ENCODE results near the gene CD8B. TPM values are rescaled to one million over a fixed set of nuclear protein-coding genes. Genes with fewer than 3 reads are reported as not detected.

Gene CD8B
- total RNA-seq, 1 donor from 2014 or later = not detected

DNA sequence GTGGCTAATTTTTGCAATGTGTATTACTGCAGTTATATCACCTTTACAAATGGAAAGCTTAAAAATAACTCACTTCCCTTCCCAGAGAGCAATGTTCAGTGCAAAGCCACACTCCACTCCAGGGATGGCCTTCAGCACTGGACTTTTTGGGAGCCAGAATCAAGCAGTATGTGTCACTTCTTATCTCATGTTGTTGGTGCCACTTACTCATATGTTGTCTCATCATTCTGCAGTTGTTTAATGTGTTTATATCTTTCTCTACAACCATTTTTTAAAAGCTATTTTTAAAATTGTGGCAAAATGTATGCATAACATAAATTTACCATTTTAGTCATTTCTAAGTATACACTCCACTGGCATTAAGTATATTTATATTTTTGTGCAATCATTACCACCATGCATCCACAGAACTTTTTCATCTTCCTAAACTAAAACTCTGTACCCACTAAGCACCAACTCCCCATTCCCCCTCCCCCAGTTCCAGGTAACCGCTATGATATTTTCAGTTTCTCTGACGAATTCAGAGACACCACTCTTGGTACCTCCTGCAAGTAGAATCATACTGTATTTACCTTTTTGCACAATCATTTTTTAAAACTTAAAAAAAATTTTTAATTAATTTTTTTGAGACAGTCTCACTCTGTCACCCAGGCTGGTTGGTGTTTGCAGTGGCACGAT is 38.9 kb downstream of the CD8B start:
- Histone ChIP-seq H3K27me3 (ENCODE audit: insufficient read depth, low read length) (peaks cover 5% of the 10 kb centered on the region), H3K79me2 (ENCODE audit: insufficient read depth, low read length) (no peaks in the 10 kb centered on the region), H3K9me3 (ENCODE audit: insufficient read depth, low read depth, low read length) (no peaks in the 10 kb centered on the region), H2AFZ (ENCODE audit: low read depth, low read length) (no peak overlapping the region), H3K4me1 (ENCODE audit: insufficient read depth, low read length) (no peaks in the 10 kb centered on the region), H3K9ac (ENCODE audit: low read length) (no peak overlapping the region), H3K4me3 (ENCODE audit: insufficient read depth, low read depth, low read length) (no peak overlapping the region), H3K36me3 (ENCODE audit: insufficient read depth, low read length) (no peaks in the 10 kb centered on the region), H3K27ac (ENCODE audit: low read depth, low read length) (no peak overlapping the region), H4K20me1 (ENCODE audit: insufficient read depth, low read length) (no peaks in the 10 kb centered on the region), H3K4me2 (ENCODE audit: low read length) (no peak overlapping the region)
- FAIRE-seq (no peak), DNase-seq (ENCODE audit: low read depth) (no peak)
- no peak for TF ChIP-seq EZH2 (IDR thresholded peaks at IDR 0.05; ENCODE audit: insufficient read depth, low read length)
- TF ChIP-seq, protein P1, sequence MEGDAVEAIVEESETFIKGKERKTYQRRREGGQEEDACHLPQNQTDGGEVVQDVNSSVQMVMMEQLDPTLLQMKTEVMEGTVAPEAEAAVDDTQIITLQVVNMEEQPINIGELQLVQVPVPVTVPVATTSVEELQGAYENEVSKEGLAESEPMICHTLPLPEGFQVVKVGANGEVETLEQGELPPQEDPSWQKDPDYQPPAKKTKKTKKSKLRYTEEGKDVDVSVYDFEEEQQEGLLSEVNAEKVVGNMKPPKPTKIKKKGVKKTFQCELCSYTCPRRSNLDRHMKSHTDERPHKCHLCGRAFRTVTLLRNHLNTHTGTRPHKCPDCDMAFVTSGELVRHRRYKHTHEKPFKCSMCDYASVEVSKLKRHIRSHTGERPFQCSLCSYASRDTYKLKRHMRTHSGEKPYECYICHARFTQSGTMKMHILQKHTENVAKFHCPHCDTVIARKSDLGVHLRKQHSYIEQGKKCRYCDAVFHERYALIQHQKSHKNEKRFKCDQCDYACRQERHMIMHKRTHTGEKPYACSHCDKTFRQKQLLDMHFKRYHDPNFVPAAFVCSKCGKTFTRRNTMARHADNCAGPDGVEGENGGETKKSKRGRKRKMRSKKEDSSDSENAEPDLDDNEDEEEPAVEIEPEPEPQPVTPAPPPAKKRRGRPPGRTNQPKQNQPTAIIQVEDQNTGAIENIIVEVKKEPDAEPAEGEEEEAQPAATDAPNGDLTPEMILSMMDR (IDR thresholded peaks at IDR 0.05; ENCODE audit: insufficient read depth, low read depth, low read length) = no peak
- Mint-ChIP-seq H3K27me3 (ENCODE audit: low read depth, unreplicated experiment) (peaks cover 4% of the 10 kb centered on the region), H3K9me3 (ENCODE audit: unreplicated experiment) (peaks cover 4% of the 10 kb centered on the region), H3K4me3 (ENCODE audit: unreplicated experiment) (no peak overlapping the region), H3K27ac (ENCODE audit: unreplicated experiment) (no peak overlapping the region), H3K4me1 (ENCODE audit: low read depth, unreplicated experiment) (no peaks in the 10 kb centered on the region), H3K36me3 (ENCODE audit: low read depth, unreplicated experiment) (peaks cover 1% of the 10 kb centered on the region)

DNA sequence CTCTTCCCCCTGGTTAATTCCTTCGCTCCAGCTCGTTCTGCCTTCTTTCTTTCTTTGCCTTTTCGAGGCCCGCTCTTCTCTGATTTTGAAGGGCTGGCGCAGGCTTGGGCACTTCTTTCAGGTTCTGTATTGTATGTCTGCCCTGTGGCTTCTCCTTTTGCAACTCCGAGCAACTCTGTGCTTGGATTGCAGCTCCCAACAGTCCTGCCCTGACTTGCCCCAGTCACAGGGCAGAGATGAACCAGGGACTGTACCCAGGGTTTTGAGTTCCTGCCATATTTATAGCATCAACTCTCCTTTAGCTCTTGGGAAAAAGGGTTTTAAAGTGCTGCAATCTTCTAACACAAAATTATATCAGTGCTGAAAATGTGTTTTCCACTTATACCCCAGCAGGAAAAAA is 39.8 kb downstream of the CD8B start:
- TF ChIP-seq, protein P1 (IDR thresholded peaks at IDR 0.05; ENCODE audit: insufficient read depth, low read depth, low read length) = no peak
- TF ChIP-seq EZH2 (IDR thresholded peaks at IDR 0.05; ENCODE audit: insufficient read depth, low read length) = no peak
- peaks cover 5% of the 10 kb centered on the region for H3K27me3 ChIP-seq (ENCODE audit: insufficient read depth, low read length)
- H3K27ac ChIP-seq (ENCODE audit: low read depth, low read length) = no peak overlapping the region
- peaks cover 1% of the 10 kb centered on the region for H3K36me3 Mint-ChIP-seq (ENCODE audit: low read depth, unreplicated experiment)
- no peak overlapping the region for H3K4me3 Mint-ChIP-seq (ENCODE audit: unreplicated experiment)
- H3K4me1 ChIP-seq (ENCODE audit: insufficient read depth, low read length) = no peaks in the 10 kb centered on the region
- H3K9ac ChIP-seq (ENCODE audit: low read length) = no peak overlapping the region
- H3K9me3 Mint-ChIP-seq (ENCODE audit: unreplicated experiment) = peaks cover 4% of the 10 kb centered on the region
- no peak overlapping the region for H2AFZ ChIP-seq (ENCODE audit: low read depth, low read length)
- DNase-seq (ENCODE audit: low read depth) = no peak
- H3K9me3 ChIP-seq (ENCODE audit: insufficient read depth, low read depth, low read length) = no peaks in the 10 kb centered on the region
- FAIRE-seq = no peak
- H3K36me3 ChIP-seq (ENCODE audit: insufficient read depth, low read length) = no peaks in the 10 kb centered on the region
- no peak overlapping the region for H3K4me2 ChIP-seq (ENCODE audit: low read length)
- no peaks in the 10 kb centered on the region for H3K79me2 ChIP-seq (ENCODE audit: insufficient read depth, low read length)
- no peaks in the 10 kb centered on the region for H4K20me1 ChIP-seq (ENCODE audit: insufficient read depth, low read length)
- no peak overlapping the region for H3K4me3 ChIP-seq (ENCODE audit: insufficient read depth, low read depth, low read length)
- H3K4me1 Mint-ChIP-seq (ENCODE audit: low read depth, unreplicated experiment) = no peaks in the 10 kb centered on the region
- H3K27ac Mint-ChIP-seq (ENCODE audit: unreplicated experiment) = no peak overlapping the region
- no peaks in the 10 kb centered on the region for H3K27me3 Mint-ChIP-seq (ENCODE audit: low read depth, unreplicated experiment)

DNA sequence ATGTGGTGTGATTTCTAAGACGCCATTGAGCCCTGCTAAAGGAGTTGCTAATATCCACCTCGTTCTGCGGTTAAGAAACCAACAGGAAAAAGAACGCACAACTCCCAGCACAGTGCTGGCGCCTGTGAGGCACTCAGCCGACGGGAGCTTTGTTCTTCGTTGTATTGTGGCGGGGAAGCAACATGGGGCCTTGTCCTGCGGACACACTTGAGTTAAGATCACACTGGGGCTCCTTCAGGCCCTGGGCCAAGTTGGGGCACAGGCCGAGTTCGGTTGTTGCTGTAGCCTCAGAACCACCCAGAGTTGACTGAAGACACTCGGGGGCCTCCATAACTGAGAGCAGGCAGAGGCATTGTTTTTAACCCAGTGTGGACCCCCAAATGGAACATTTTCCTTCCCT is 40.4 kb downstream of the CD8B start:
- no peaks in the 10 kb centered on the region for H3K4me1 ChIP-seq (ENCODE audit: insufficient read depth, low read length)
- no peak overlapping the region for H3K27ac ChIP-seq (ENCODE audit: low read depth, low read length)
- H3K36me3 Mint-ChIP-seq (ENCODE audit: low read depth, unreplicated experiment) = peaks cover 1% of the 10 kb centered on the region
- H3K4me2 ChIP-seq (ENCODE audit: low read length) = no peak overlapping the region
- DNase-seq (ENCODE audit: low read depth) (no peak), FAIRE-seq (no peak)
- H3K79me2 ChIP-seq (ENCODE audit: insufficient read depth, low read length) = no peaks in the 10 kb centered on the region
- no peak overlapping the region for H2AFZ ChIP-seq (ENCODE audit: low read depth, low read length)
- H3K4me1 Mint-ChIP-seq (ENCODE audit: low read depth, unreplicated experiment) = no peaks in the 10 kb centered on the region
- H3K4me3 ChIP-seq (ENCODE audit: insufficient read depth, low read depth, low read length) = no peak overlapping the region
- no peaks in the 10 kb centered on the region for H3K9me3 ChIP-seq (ENCODE audit: insufficient read depth, low read depth, low read length)
- no peaks in the 10 kb centered on the region for H4K20me1 ChIP-seq (ENCODE audit: insufficient read depth, low read length)
- H3K4me3 Mint-ChIP-seq (ENCODE audit: unreplicated experiment) = no peak overlapping the region
- peaks cover 4% of the 10 kb centered on the region for H3K9me3 Mint-ChIP-seq (ENCODE audit: unreplicated experiment)
- no peaks in the 10 kb centered on the region for H3K27me3 Mint-ChIP-seq (ENCODE audit: low read depth, unreplicated experiment)
- H3K27me3 ChIP-seq (ENCODE audit: insufficient read depth, low read length) = peaks cover 5% of the 10 kb centered on the region
- no peaks in the 10 kb centered on the region for H3K36me3 ChIP-seq (ENCODE audit: insufficient read depth, low read length)
- no peak overlapping the region for H3K27ac Mint-ChIP-seq (ENCODE audit: unreplicated experiment)
- no peak for TF ChIP-seq EZH2 (IDR thresholded peaks at IDR 0.05; ENCODE audit: insufficient read depth, low read length)
- TF ChIP-seq, protein P1 (IDR thresholded peaks at IDR 0.05; ENCODE audit: insufficient read depth, low read depth, low read length) = no peak
- no peak overlapping the region for H3K9ac ChIP-seq (ENCODE audit: low read length)
